Suprapubic skin (tissue), 4 donors: ENCODE measurements around the gene SAMM50.

Experiments used
- CTCF ChIP-seq, 2 donors: fragments of 200-600 bp in 1 of 2; fragments of 450-650 bp in 1 of 2; sonication (generic) in 1 of 2; IDR thresholded peaks; one replicate each; pipeline ENCODE4 v1.5.1; 2016 to 2019; ENCODE audit warnings: antibody characterized with exemption in 2 of 2, mild to moderate bottlenecking in 1 of 2, moderate library complexity in 1 of 2
- EP300 ChIP-seq: sonication (generic); formaldehyde crosslinking; IDR thresholded peaks from one replicate; pipeline ENCODE4 v1.6.1; 2017; ENCODE audit warnings: antibody characterized with exemption
- POLR2A ChIP-seq, 2 donors: fragments of 450-650 bp; IDR thresholded peaks; one replicate each; pipeline ENCODE4 v1.6.1; 2017; ENCODE audit warnings: antibody characterized with exemption in 2 of 2, mild to moderate bottlenecking in 2 of 2, moderate library complexity in 2 of 2
- POLR2AphosphoS5 ChIP-seq, 3 donors: sonication (generic); formaldehyde crosslinking; IDR thresholded peaks; one replicate each; pipeline ENCODE4 v1.6.1; 2017; ENCODE audit warnings: antibody characterized with exemption in 3 of 3

- TF ChIP-seq CTCF (IDR thresholded peaks at IDR 0.05) (no peak), POLR2A (IDR thresholded peaks at IDR 0.05) (no peak), EP300 (no peak), POLR2AphosphoS5 (IDR thresholded peaks at IDR 0.05) (no peak)
Observed at GRCh38 chr22:43990044-43990443, 34.8 kb downstream of the SAMM50 start.
